Fibroblast of skin of left biceps (primary cell): Measurements from ENCODE around the gene ZNF205.
"Not testable (repeated sequence)": the region's sequence is repeated elsewhere in the genome, so short reads cannot be mapped to it uniquely, and the experiment has no call there.

Source experiments
- DNase-seq, 2 experiments: peaks; one replicate each; pipeline ENCODE4 v3.0.0-alpha.2; 2013; ENCODE audit warnings: low read depth in 2 of 2

Gene ZNF205

DNA sequence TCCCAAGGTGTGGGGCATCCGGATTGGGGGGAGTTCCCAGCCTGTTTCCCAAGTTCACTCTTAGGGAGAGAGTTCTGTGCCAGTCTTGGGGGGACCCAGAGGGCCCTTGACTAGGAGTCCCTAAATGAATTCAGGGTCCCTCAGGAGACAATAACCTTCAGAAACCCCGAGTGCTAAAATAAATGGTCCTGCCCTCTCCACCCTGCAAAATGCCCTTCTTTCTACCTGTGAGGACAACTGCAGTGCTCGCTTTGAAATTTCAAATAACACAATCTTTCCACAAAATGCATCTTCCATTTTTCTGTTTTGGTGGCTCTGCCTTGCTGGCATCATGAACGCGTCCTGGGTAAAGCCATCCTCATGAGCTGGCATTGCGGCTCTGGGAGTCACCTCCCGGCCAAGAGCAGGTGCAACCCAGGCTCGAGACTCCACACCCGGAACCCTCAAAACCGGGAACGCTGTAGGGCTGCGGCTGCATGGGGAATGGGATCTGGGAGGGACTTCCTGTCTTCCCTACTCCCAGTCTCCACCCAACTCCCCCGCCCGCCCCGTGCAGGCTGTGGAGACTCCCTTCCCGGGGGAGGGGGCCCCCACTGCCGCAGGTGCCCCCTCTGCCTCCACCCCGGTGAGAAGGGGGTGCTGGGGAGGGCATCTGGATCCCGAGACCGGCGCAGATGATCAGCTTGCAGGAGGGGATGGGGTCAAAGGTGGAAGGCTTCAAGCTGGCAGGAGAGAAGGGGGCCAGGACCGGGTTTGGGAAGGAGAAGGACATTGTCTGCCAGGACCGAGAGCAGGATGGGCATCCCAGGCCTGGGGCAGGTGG is at the start of gene ZNF205:
Gene ZNF205, plus strand, starts transcription at position 529 of the 823 bp plus-strand sequence. CDS start 845 bp downstream, outside the sequence.
- peak; percentile 35 to 40 for DNase-seq

DNA sequence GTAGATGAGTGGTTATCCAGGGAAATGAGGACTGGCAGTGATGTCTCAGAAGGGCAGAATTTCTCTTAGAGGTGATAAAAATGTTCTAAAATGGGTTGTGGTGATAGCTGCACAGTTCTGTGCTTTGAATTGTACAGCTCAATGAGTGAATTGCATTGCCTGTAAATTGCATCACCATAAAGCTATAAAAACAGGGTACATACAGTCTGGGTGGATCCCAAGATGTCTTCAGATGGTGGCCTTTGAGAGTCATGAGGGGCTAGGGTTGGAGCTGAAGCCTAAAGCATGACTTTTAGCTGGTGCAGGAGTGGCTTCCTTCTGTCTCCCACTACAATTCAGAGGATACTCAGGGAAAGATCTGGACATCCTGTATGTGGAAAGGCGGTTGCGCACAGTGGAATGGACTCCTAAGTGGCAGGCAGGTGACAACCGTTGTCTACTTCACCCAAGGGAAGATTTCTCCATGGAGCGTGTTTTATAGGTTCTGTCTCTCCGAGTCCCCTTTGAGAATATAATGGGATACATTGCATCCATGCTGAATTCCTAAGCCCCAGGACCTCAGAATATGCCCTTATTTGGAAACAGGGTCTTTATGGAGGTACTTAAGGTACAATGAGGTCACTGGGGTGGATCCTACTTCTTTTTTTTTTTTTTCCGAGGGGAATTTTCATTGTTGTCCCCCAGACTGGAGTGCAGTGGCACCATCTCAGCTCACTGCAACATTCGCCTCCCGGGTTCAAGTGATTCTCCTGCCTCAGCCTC is 48.6 kb upstream of the ZNF205 start:
- no peak for DNase-seq

DNA sequence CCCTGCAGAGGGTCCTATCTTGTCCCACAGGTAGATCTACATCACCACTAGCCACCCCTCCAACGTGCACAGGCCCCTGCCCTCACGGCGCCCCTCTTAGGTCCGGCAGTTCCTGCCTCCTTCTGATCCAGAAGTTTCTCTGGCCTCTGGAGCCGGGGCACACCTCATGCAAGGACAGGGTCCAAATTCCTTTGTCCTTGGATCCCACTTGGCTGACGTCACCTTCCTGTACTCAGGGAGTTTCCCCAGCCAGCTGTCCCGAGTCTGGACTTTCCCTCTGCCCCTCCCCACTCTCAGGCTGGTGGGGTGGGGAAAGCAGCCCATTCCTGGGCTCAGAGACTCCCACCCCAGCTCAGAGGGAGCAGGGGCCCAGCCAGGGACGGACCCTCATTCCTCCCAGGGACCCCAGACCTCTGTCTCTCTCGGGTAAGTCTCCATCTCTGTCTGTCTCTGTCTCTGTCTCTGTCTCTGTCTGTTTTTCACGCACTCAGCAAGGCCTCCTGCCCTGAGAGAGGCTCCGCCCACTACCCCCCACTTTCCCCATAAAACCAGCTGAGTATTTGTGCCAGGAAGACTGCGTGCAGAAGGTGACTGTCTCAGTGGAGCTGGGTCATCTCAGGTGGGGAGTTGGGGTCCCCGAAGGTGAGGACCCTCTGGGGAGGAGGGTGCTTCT is 47.2 kb upstream of the ZNF205 start, which contains the start of gene IL32:
Gene IL32, plus strand, starts transcription at position 572 of the 673 bp plus-strand sequence. CDS start 172 bp downstream, outside the sequence.
- DNase-seq, result peak; percentile 8 to 16

DNA sequence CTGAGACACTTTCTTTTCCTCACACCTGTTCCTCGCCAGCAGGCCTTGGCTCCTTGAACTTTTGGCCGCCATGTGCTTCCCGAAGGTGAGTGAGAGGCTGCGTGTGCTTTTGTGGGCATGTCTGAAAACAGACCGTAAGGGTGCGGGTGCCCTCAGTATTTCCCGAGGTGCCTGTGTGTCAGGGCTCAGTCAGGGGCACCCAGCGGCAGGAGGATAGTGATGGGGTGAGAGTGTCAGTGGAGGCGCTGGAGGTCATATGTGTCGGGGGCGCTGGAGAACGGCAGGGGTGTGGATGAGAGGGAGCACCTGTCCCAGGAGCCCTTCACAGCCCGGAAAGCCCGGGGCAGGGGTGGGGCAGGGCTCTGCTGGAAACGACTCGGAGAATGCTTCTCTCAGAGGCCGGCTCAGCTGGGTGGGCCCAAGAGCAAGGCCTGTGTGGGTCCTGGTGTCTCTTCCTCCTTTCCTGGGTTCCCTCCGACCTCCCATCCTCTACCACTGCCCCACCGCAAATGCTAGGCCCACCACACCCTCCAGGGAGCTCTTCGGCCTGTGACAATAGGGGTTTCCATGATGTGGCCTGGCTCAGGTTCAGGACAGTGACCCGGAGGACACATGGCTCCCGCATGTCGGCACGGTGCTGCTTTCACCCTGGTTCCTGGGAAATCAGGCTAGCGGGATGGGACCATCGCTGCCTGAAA is 46.5 kb upstream of the ZNF205 start:
- no peak for DNase-seq

DNA sequence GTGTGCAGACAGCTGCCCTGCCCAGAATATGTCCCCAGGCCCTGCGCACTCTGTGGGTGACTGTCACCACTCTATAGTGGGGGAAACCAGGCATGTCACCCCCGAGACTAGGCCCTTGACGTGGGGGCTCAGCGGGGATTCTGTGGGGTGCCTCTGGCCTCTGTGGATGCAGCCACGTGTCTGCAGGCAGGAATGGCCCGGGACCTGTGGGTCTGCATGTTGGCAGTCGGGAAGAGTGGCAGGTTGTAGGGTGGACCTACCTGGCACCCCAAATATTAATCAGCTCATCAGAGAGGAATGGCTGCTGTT is 46.0 kb upstream of the ZNF205 start:
- no peak for DNase-seq

DNA sequence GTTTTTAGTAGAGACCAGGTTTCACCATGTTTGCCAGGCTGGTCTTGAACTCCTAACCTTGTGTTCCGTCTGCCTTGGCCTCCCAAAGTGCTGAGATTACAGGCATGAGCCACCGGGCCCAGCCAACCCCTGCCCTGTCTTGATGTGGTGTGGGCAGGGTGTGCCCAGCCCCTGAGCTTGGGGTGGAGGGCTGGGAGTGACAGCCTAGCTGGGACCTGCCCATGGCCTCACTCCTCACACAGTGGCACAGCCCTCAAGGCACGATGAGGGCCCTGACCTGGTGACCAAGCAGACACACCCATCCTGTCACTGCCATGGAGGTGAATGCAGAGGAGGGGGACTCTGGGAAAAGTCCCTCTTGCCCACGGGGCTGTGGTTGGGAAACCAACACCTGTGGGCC is 43.9 kb upstream of the ZNF205 start:
- no peak for DNase-seq

DNA sequence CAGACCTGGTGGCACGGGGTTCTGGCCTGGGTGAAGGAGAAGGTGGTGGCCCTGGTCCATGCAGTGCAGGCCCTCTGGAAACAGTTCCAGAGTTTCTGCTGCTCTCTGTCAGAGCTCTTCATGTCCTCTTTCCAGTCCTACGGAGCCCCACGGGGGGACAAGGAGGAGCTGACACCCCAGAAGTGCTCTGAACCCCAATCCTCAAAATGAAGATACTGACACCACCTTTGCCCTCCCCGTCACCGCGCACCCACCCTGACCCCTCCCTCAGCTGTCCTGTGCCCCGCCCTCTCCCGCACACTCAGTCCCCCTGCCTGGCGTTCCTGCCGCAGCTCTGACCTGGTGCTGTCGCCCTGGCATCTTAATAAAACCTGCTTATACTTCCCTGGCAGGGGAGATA is 43.2 kb upstream of the ZNF205 start:
- not testable (repeated sequence) for DNase-seq

DNA sequence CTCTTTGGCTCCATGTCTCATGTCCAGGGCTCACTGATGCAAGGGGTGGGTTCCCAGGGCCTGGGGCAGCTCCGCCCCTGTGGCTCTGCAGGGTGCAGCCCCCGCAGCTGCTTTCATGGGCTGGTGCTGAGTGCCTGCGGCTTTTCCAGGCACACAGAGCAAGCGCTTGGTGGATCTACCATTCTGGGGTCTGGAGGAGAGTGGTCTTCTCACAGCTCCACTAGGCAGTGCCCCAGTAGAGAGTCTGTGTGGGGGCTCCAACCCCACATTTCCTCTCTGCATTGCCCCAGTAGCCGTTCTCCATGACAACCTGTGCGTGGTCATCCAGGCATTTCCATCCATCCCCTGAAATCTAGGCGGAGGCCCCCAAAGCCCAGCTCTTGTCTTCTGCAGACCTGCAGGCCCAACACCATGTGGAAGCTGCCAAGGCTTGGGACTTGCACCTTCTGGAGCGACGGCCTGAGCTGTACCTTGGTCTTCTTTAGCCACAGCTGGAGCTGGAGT is 41.7 kb upstream of the ZNF205 start:
- no peak for DNase-seq

DNA sequence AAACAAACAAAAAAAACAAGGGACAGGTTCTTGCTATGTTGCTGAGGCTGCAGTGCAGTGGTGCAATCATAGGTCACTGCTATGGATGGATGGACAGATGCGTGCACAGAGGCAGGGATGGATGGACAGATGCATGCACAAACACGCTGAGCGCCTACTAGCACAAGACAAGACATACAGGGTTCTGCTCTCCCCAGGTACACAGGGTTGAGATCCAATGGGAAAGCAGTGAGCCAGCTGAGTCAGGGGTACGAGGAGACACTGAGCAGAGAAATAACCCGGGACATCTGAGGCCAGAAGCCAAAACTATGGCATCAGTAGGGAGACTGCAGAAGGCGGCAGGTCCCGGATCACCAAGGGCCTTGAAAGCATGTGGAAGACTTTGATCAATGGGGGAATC is 40.7 kb upstream of the ZNF205 start:
- no peak for DNase-seq

DNA sequence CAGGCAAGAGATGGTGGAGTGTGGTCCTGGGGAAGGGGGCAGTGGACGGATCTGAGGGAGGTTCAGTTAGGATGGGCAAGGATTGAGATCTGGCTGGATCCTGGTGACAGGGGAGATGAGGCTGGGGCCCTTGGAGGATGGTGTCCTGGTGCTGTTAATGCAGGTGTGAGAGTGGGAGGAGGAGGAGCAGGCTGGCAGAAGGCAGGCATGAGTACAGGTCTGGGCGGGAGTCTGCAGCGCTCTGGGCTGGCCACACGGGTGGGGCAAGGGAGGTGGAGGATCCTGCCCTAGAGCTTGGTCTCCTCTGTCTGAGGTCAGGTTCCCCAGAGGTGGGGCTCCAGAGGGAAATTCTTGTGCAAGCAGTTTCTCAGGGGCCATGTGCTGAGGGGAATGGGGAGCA is 40.2 kb upstream of the ZNF205 start:
- DNase-seq, result not testable (repeated sequence)

DNA sequence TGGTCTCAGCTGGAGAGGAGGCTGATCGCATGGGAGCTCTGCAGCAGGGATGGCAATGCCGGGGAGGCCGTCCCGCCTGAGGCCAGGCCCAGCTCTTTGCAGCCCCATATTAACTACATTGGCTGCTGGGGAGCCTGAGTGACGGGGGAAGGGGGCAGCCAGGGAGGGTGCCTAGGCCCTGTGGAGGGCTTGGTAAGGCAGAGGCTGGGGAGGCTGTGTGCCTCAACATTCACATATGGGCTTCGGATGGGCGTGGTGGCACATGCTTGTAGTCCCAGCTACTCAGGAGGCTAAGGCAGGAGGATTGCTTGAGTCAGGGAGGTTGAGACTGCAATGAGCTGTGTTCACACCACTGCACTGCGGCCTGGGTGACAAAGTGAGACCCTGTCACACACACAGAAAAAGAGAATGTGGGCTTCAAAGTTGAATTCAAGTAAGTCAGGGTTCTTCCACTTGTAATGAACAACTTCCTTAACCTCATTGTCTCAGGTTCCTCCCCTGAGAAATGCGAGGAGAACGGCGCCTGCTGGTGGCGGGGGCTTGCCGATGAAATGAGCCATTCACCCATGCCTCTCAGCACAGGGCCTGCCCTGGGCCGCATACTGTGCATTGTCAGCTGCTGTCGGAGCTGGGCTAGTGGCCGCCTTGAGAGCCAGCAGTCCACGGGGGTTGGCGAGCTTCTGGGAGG is 39.7 kb upstream of the ZNF205 start:
- not testable (repeated sequence) for DNase-seq

DNA sequence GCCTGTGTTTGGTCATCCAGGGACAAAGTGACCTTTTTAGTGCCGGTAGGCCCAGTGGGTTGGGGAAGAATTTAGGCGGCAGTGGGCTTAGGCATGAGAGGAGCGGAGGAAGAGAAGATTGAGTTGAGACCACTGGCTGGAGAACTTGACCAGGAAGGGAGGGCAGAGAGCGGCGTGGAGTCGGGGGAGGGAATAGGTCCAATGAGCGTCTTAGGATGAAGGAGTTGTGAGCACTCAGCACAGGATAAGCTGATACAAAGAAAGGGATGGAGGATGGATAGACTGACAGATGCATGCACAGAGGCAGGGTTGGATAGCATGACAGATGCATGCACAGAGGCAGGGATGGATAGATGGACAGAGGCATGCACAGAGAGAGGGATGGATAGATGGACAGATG is 38.9 kb upstream of the ZNF205 start:
- no peak for DNase-seq

DNA sequence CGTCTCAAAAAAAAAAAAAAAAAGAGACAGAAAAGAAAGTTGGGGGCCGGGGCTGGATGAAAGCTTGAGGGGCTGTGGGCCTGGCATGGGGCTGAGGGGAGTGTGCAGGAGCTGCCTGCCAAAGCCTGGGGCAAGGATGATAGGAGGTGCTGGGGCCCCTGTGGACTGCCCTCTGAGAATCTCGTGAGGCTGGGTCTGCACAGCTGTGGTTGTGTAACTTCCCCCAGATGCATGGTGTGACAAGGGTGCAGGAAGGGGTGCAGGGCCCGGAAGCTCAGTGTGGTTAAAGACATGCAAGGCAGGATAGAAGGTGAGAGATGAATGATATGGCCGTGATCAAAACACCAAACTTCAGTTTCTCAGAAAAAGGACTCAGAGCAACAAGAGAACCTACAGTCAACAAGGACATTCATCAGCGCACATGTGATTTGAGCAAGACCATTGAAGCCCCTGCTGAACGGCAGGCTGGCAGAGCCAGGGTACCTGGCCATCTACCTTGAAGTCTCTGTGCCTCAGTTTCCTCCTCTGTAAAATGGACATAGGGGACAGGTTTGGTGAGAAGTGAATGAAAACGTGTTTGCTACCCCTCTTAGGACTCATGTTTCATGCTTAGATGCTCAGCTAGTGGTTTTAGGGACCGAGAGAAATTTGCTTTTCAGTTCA is 37.4 kb upstream of the ZNF205 start:
- no peak for DNase-seq

DNA sequence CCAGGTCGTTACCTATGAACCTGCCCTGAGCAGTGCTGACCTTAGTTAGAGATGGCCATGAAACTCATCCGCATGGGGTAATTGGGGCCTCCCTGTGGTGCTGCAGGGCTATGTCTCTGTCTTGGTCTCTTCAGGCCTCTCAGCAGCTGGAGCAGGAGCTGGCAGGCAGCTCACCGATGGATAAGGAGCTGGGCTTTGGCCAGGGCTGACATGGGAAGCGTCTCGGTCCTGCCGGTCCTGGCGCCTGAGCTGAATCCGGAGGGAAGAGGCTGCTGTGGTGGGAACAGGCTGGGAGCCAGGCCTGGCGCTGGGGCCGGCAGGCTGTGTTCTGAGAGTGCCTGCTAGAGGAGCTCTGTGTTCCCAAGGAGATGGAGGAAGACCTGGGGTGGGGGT is 36.9 kb upstream of the ZNF205 start:
- DNase-seq, result no peak

DNA sequence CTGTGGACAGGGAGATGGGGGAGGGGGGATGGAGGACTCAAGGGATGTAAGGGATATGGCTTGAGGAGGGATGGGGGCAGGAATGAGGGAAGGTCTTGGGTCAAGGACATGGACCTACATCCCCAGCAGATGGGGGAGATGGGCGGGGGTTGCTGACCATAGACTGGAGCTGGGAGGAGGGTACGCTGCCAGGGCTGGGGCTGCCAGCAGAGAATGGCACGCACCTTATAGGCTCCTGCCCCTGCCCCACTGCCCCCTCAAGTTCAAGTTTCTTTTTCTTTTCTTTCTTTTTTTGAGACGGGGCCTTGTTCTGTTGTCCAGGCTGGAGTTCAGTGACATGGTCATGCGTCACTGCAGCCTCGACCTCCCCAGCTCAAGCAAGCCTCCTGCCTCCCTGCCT is 36.4 kb upstream of the ZNF205 start:
- not testable (repeated sequence) for DNase-seq

DNA sequence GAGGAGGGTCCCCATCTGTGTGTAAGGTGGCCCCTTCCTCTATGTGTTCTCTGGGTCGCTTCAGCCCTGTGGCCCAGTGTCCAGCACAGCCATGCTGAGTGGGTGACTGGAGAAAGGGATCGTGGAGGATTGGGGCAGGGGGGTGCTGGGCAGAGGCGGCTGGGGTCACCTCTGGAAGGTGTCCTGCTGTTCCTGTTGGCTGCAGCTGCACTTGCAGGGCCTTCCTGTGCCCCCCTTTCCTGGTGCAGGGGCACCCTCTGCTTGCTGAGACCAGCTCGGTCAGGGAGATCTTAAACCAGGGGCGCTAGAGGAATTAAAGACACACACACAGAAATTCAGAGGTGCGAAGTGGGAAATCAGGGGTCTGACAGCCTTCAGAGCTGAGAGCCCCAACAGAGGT is 35.8 kb upstream of the ZNF205 start:
- DNase-seq, result no peak

DNA sequence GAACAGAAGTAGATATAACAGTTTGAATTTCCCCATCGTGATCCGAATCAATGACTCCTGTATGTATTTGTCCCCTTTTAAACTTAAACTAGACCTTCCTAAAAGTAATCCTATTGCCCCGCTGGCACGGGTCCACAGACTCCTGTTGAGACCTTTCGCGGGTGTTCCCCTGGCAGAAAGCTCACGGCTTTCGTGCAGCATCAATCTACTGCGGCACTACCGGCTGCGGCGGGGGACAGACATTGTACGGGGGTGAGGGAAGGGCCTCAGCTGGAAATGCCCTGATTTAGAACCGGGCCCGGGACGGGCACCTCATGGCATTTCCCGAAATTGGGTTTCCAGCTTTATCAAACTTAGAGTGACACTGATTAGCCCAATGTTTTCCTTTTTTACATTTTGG is 32.4 kb upstream of the ZNF205 start:
- no peak for DNase-seq

DNA sequence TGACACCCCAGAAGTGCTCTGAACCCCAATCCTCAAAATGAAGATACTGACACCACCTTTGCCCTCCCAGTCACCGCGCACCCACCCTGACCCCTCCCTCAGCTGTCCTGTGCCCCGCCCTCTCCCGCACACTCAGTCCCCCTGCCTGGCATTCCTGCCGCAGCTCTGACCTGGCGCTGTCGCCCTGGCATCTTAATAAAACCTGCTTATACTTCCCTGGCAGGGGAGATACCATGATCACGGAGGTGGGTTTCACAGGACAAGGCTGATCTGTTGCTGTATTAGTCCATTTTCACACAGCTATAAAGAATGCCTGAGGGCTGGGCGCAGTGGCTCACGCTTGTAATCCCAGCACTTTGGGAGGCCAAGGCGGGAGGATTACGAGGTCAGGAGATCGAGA is 30.4 kb upstream of the ZNF205 start:
- DNase-seq, result not testable (repeated sequence)

DNA sequence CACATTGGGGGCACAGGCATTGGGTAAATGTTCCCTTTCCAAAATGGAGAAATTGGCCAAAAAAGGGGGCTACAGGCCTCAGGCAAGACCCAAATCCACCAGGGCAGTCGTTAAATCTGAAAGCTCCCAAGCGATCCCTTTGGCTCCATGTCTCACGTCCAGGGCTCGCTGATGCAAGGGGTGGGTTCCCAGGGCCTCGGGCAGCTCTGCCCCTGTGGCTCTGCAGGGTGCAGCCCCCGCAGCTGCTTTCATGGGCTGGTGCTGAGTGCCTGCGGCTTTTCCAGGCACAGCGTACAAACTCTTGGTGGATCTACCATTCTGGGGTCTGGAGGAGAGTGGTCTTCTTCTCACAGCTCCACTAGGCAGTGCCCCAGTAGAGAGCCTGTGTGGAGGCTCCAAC is 29.0 kb upstream of the ZNF205 start:
- DNase-seq, result not testable (repeated sequence)

DNA sequence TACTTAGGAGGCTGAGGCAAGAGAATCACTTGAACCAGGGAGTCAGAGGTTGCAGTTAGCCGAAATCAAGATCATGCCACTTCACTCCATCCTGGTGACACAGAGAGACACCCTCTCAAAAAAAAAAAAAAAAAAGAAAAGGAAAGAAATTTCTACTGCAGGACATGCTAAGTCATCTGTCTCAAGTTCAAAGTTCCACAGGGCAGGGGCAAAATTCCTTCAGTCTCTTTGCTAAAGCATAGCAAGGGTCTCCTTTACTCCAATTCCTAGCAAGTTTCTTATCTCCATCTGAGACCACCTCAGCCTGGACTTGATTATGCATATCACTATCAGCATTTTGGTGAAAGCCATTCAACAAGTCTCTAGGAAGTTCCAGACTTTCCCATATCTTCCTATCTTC is 27.9 kb upstream of the ZNF205 start:
- DNase-seq, result no peak
